K562 (cell line): ENCODE measurements around the gene ZNF189. TPM values are rescaled to one million over a fixed set of nuclear protein-coding genes. Genes with fewer than 3 reads are reported as not detected.

Experiments
- ATAC-seq: fragments of 200-7000 bp; cut with Tn5 transposase; 3 replicates; pipeline ENCODE4 v1.9.1; 2020; ENCODE audit warnings: moderate library complexity
- BruUV-seq: library from RNA; stranded (reverse); fragments of 400-500 nt; replicated peaks from 2 replicates; lab custom pipeline; 2021; lab: Mats Ljungman, UMichigan
- CTCF ChIA-PET: fragments of 300-600 bp; formaldehyde crosslinking; extraction: SDS; loops from one replicate; lab custom pipeline; 2021; ENCODE audit warnings: low intra/inter-chr PET ratio; lab: Yijun Ruan, JAX
- POLR2A ChIA-PET: fragments of 300-600, 350-650 bp; sonication (Branson Sonifier 250); formaldehyde crosslinking; extraction: SDS; loops from one replicate; lab custom pipeline; 2021; ENCODE audit warnings: antibody characterized with exemption, inconsistent platforms; lab: Yijun Ruan, JAX
- DNase-seq, 4 experiments: peaks; one replicate each; pipeline versions ENCODE4 v3.0.0 to v3.0.0-alpha.2; 2011 to 2018; ENCODE audit warnings: low spot score in 3 of 4, mixed read lengths in 3 of 4; ENCODE audit errors: extremely low read depth in 1 of 4
- FAIRE-seq: peaks from 2 replicates; lab custom pipeline; 2011; peaks lifted over from hg19 to GRCh38; lab: Jason Lieb, UNC
- H2AFZ ChIP-seq: 2 replicates; pipeline ENCODE4 v1.6.0; 2011; ENCODE audit warnings: low read depth, low read length, control low read depth, inconsistent platforms
- H3K27ac ChIP-seq: fragments of 200-600 bp; 3 replicates; pipeline ENCODE4 v1.8.0; 2011; ENCODE audit warnings: low read depth, mild to moderate bottlenecking, control low read depth, inconsistent platforms, low read length, moderate library complexity, mixed read lengths; ENCODE audit errors: extremely low read depth
- H3K27me3 ChIP-seq, 2 experiments: fragments of 300-600 bp in 1 of 2; 2 replicates in 1 of 2; 3 replicates in 1 of 2; pipeline versions ENCODE4 v1.6.0 to v1.8.0; 2011; ENCODE audit warnings: inconsistent platforms in 2 of 2, low read length in 2 of 2, mild to moderate bottlenecking in 1 of 2, mixed read lengths in 1 of 2, moderate library complexity in 1 of 2; ENCODE audit not compliant: control insufficient read depth in 2 of 2, insufficient read depth in 2 of 2
- H3K36me3 ChIP-seq: fragments of 300-600 bp; 3 replicates; pipeline ENCODE4 v1.8.0; 2011; ENCODE audit warnings: mild to moderate bottlenecking, low read length, inconsistent platforms; ENCODE audit not compliant: control insufficient read depth, insufficient read depth
- H3K4me1 ChIP-seq, 2 experiments: fragments of 200-600 bp in 1 of 2; replicated peaks in 1 of 2; 2 replicates in 1 of 2; 3 replicates in 1 of 2; pipeline versions ENCODE4 v1.5.1 to v1.8.0; 2011; ENCODE audit warnings: inconsistent platforms in 2 of 2, low read length in 2 of 2, mild to moderate bottlenecking in 1 of 2, mixed read lengths in 1 of 2, moderate library complexity in 1 of 2; ENCODE audit not compliant: control insufficient read depth in 2 of 2, insufficient read depth in 2 of 2
- H3K4me2 ChIP-seq: 2 replicates; pipeline ENCODE4 v1.6.1; 2011; ENCODE audit warnings: low read length, control low read depth, inconsistent platforms, mixed read lengths; ENCODE audit not compliant: insufficient read depth
- H3K4me3 ChIP-seq: fragments of 200-600 bp; sonication (generic), shearing (Covaris generic); 2 replicates; pipeline ENCODE4 v1.5.1; 2016; ENCODE audit warnings: control low read depth, inconsistent platforms
- H3K79me2 ChIP-seq: fragments of 200-600 bp; 3 replicates; pipeline ENCODE4 v1.8.0; 2011; ENCODE audit warnings: low read length, inconsistent platforms; ENCODE audit not compliant: control insufficient read depth, insufficient read depth
- H3K9ac ChIP-seq, 2 experiments: 2 replicates each; pipeline versions ENCODE4 v1.6.0 to v1.6.1; 2011; ENCODE audit warnings: low read depth in 2 of 2, low read length in 2 of 2, control low read depth in 1 of 2, inconsistent platforms in 1 of 2, mild to moderate bottlenecking in 1 of 2, mixed read lengths in 1 of 2; ENCODE audit not compliant: insufficient read depth in 1 of 2
- H3K9me1 ChIP-seq: one replicate; pipeline ENCODE4 v1.6.0; 2011; ENCODE audit warnings: inconsistent platforms, mild to moderate bottlenecking, low read length, moderate library complexity; ENCODE audit not compliant: control insufficient read depth, insufficient read depth
- H3K9me3 ChIP-seq: replicated peaks from 2 replicates; pipeline ENCODE4 v1.5.1; 2011; ENCODE audit warnings: low read depth, low read length, inconsistent platforms; ENCODE audit not compliant: control insufficient read depth, insufficient read depth
- H4K20me1 ChIP-seq: replicated peaks from 2 replicates; pipeline ENCODE4 v1.6.1; 2011; ENCODE audit warnings: low read length, inconsistent platforms, mixed read lengths; ENCODE audit not compliant: control insufficient read depth, insufficient read depth
- PBX2 ChIP-seq, 2 experiments: IDR thresholded peaks in 1 of 2; conservative IDR thresholded peaks in 1 of 2; 2 replicates each; pipeline ENCODE4 v1.6.1; 2016; ENCODE audit warnings: low read depth in 2 of 2, mild to moderate bottlenecking in 1 of 2, missing compliant biosample characterization in 1 of 2, missing genetic modification characterization in 1 of 2, moderate library complexity in 1 of 2
- SREBF2 ChIP-seq: sonication (generic); formaldehyde crosslinking; IDR thresholded peaks from 2 replicates; pipeline ENCODE4 v1.4.0; 2020; ENCODE audit warnings: mild to moderate bottlenecking, missing genetic modification reagents
- ZBTB17 ChIP-seq: fragments of 450-650 bp; formaldehyde crosslinking; IDR thresholded peaks from 2 replicates; pipeline ENCODE4 v1.4.0; 2020; ENCODE audit warnings: mild to moderate bottlenecking
- ZNF121 ChIP-seq: sonication (generic); formaldehyde crosslinking; conservative IDR thresholded peaks from 2 replicates; pipeline ENCODE4 v1.8.0; 2022; ENCODE audit warnings: missing genetic modification reagents
- ZNF134 ChIP-seq: fragments of 250-450 bp; sonication (Bioruptor Pico); conservative IDR thresholded peaks from 2 replicates; pipeline ENCODE4 v1.4.0; 2020
- WGBS: fragments of 100-300 bp; shearing (Covaris generic); methylation state at CpG from one replicate; pipeline ENCODE4 v1.1.6; 2016; ENCODE audit warnings: low coverage, mixed read lengths; ENCODE audit not compliant: insufficient coverage; ENCODE audit errors: missing lambda C conversion rate; 5-methylcytosine and 5-hydroxymethylcytosine counted together
- in situ Hi-C: fragments of 300-500 bp; cut with MboI; formaldehyde crosslinking; loops from 4 replicates; pipeline ENCODE4 v1.15.0; 2018; ENCODE audit warnings: inconsistent platforms, mixed read lengths
- intact Hi-C: fragments of 100-400 bp; cut with micrococcal nuclease; formaldehyde crosslinking; loops from 2 replicates; pipeline ENCODE4 v1.14.2; 2022
- polyA plus RNA-seq, 8 experiments: library from polyadenylated mRNA; depleted of rRNA in 4 of 8; stranded (reverse) in 5 of 8; unstranded in 3 of 8; fragments of >200 nt; fragmentation: Nextera tagmentation in 2 of 8; fragmentation: Illumina TruSeq in 1 of 8; extraction: Ambion mirVana in 2 of 8; extraction: Trizol in 1 of 8; gene quantifications; 2 replicates each; pipeline versions ENCODE4 v1.2.1 to v1.2.3, GENCODE V29; 2011 to 2014; ENCODE audit warnings: inconsistent platforms in 1 of 8, missing spikeins in 1 of 8
- total RNA-seq, 7 experiments: library from RNA; depleted of rRNA in 6 of 7; stranded (reverse); fragments of >200 nt in 6 of 7; fragmentation: Illumina TruSeq in 2 of 7; extraction: Trizol in 2 of 7; gene quantifications; 2 replicates each; pipeline versions ENCODE4 v1.2.1 to v1.2.3, GENCODE V29; 2011 to 2021; ENCODE audit warnings: low replicate concordance in 1 of 7

ZNF189 gene
- total and polyA plus RNA-seq, 9 of the 15 experiments (the other 6 are each of a cell fraction or from before 2014, with no cell fraction given) = 2.4 to 15.3 (median 6.4) TPM

GRCh38 chr9:101381118-101381517 is 17.5 kb upstream of the ZNF189 start:
- ATAC-seq = no peak

More at GRCh38 chr9:101381118-101381517, 17.5 kb upstream of the ZNF189 start:
- Histone ChIP-seq H3K9me3 (peaks cover 6% of the 10 kb centered on the region), H3K79me2 (no peaks in the 10 kb centered on the region), H2AFZ (no peak overlapping the region), H3K27ac (no peak overlapping the region), H3K36me3 (no peaks in the 10 kb centered on the region), H4K20me1 (no peaks in the 10 kb centered on the region), H3K4me1 (peaks cover 3% of the 10 kb centered on the region in 2 experiments; a peak in 1 of 5 replicates), H3K9me1 (no peaks in the 10 kb centered on the region), H3K4me2 (no peak overlapping the region), H3K4me3 (no peak overlapping the region), H3K9ac (no peak overlapping the region), H3K27me3 (no peaks in the 10 kb centered on the region)
- no TSS peak for BruUV-seq
- DNase-seq (no peak), FAIRE-seq (no peak)
- TF ChIP-seq ZBTB17 = no peak
- no peak for TF ChIP-seq PBX2 (CRISPR knock-in tag; IDR thresholded peaks at IDR 0.05; ENCODE audit: low read depth)
- TF ChIP-seq PBX2 (tag; conservative IDR thresholded peaks at IDR 0.05; ENCODE audit: low read depth) = no peak
- peak; percentile 79 for TF ChIP-seq ZNF121 (CRISPR knock-in tag)
- no peak for TF ChIP-seq SREBF2
- no peak for TF ChIP-seq ZNF134 (CRISPR knock-in tag)
- POLR2A ChIA-PET = interaction anchor here (1.1 to 2.2 kb wide), 2 partner anchors 8 to 10 kb away, joined by 4 to 8 read pairs; no protein-coding TSS in a partner anchor
- in situ Hi-C loops = no loop called here
- WGBS = 80% methylated on average over 3 of the region's 3 CpGs
- intact Hi-C loops = no loop called here
- CTCF ChIA-PET = no interaction called here
